K562 (cell line): ENCODE results near the gene ASIC3. TPM values are rescaled to one million over a fixed set of nuclear protein-coding genes. Genes with fewer than 3 reads are reported as not detected.

ENCODE experiments used
- COPS2 ChIP-seq: fragments of 450-650 bp; conservative IDR thresholded peaks from 2 replicates; pipeline ENCODE4 v1.6.1; 2016; ENCODE audit warnings: mild to moderate bottlenecking, moderate library complexity
- IFI16 ChIP-seq: fragments of 250-450 bp; sonication (Bioruptor Pico); IDR thresholded peaks from 2 replicates; pipeline ENCODE4 v2.1.2; 2022; ENCODE audit warnings: mild to moderate bottlenecking, inconsistent platforms
- ILK ChIP-seq: fragments of 450-650 bp; IDR thresholded peaks from 2 replicates; pipeline ENCODE4 v1.6.1; 2016; ENCODE audit warnings: missing genetic modification characterization, low read depth, mild to moderate bottlenecking, missing compliant biosample characterization, moderate library complexity, borderline replicate concordance
- KAT8 ChIP-seq: fragments of 450-650 bp; IDR thresholded peaks from 2 replicates; pipeline ENCODE4 v1.6.1; 2016; ENCODE audit warnings: low read depth, mild to moderate bottlenecking
- KDM5B ChIP-seq: fragments of 200-600 bp; sonication (generic); IDR thresholded peaks from 2 replicates; pipeline ENCODE4 v1.6.1; 2012; ENCODE audit warnings: low read depth, mild to moderate bottlenecking, moderate library complexity, low read length, control low read depth, inconsistent platforms; ENCODE audit not compliant: insufficient replicate concordance
- LARP7 ChIP-seq: fragments of 450-650 bp; IDR thresholded peaks from 2 replicates; pipeline ENCODE4 v1.6.1; 2016
- MYNN ChIP-seq, 2 experiments: sonication (generic); formaldehyde crosslinking in 1 of 2; IDR thresholded peaks; 2 replicates each; pipeline versions ENCODE4 v1.5.0 to v1.6.1; 2016 to 2020; ENCODE audit warnings: antibody characterized with exemption in 1 of 2, missing genetic modification reagents in 1 of 2
- RBFOX2 ChIP-seq: fragments of 200-400 bp; formaldehyde crosslinking; IDR thresholded peaks from 2 replicates; pipeline ENCODE4 v1.6.1; 2017; ENCODE audit warnings: low read depth, mild to moderate bottlenecking, low read length, moderate library complexity
- SFPQ ChIP-seq: fragments of 200-400 bp; formaldehyde crosslinking; IDR thresholded peaks from 2 replicates; pipeline ENCODE4 v1.6.1; 2017; ENCODE audit warnings: mild to moderate bottlenecking, low read depth, low read length, moderate library complexity
- SIX5 ChIP-seq, 2 experiments: IDR thresholded peaks; 2 replicates each; pipeline ENCODE4 v1.6.1; 2011; ENCODE audit warnings: low read length in 2 of 2, borderline replicate concordance in 1 of 2, low read depth in 1 of 2, mild to moderate bottlenecking in 1 of 2, moderate library complexity in 1 of 2; ENCODE audit not compliant: insufficient read depth in 1 of 2
- SUPT5H ChIP-seq: fragments of 450-650 bp; IDR thresholded peaks from 2 replicates; pipeline ENCODE4 v1.6.1; 2016
- U2AF1 ChIP-seq: fragments of 200-400 bp; formaldehyde crosslinking; optimal IDR thresholded peaks from 2 replicates; pipeline ENCODE3; 2017; ENCODE audit warnings: mild to moderate bottlenecking, low read depth, low read length, moderate library complexity
- ZNF518B ChIP-seq: fragments of 250-450 bp; sonication (Bioruptor Pico); IDR thresholded peaks from 2 replicates; pipeline ENCODE4 v1.5.0; 2021; ENCODE audit warnings: mild to moderate bottlenecking, moderate library complexity
- polyA plus RNA-seq, 8 experiments: library from polyadenylated mRNA; depleted of rRNA in 4 of 8; stranded (reverse) in 5 of 8; unstranded in 3 of 8; fragments of >200 nt; fragmentation: Nextera tagmentation in 2 of 8; fragmentation: Illumina TruSeq in 1 of 8; extraction: Ambion mirVana in 2 of 8; extraction: Trizol in 1 of 8; gene quantifications; 2 replicates each; pipeline versions ENCODE4 v1.2.1 to v1.2.3, GENCODE V29; 2011 to 2014; ENCODE audit warnings: inconsistent platforms in 1 of 8, missing spikeins in 1 of 8
- total RNA-seq, 7 experiments: library from RNA; depleted of rRNA in 6 of 7; stranded (reverse); fragments of >200 nt in 6 of 7; fragmentation: Illumina TruSeq in 2 of 7; extraction: Trizol in 2 of 7; gene quantifications; 2 replicates each; pipeline versions ENCODE4 v1.2.1 to v1.2.3, GENCODE V29; 2011 to 2021; ENCODE audit warnings: low replicate concordance in 1 of 7
- TF ChIP-seq, protein P1 (sequence below): fragments of 250-450 bp; sonication (Bioruptor Pico); IDR thresholded peaks from 2 replicates; pipeline ENCODE4 v1.5.0; 2021; ENCODE audit warnings: mild to moderate bottlenecking, borderline replicate concordance
- TF ChIP-seq, protein P2 (sequence below): sonication (generic); formaldehyde crosslinking; IDR thresholded peaks from 2 replicates; pipeline ENCODE4 v1.8.1; 2023; ENCODE audit warnings: mild to moderate bottlenecking, missing genetic modification reagents
- TF ChIP-seq, protein P3 (sequence below): sonication (generic); formaldehyde crosslinking; IDR thresholded peaks from 2 replicates; pipeline ENCODE4 v1.8.0; 2022; ENCODE audit warnings: missing genetic modification reagents, mild to moderate bottlenecking, moderate library complexity, borderline replicate concordance

Gene ASIC3
- total and polyA plus RNA-seq, 9 of the 15 experiments (the other 6 are each of a cell fraction or from before 2014, with no cell fraction given): 0.11 to 5.0 (median 0.87) TPM

DNA sequence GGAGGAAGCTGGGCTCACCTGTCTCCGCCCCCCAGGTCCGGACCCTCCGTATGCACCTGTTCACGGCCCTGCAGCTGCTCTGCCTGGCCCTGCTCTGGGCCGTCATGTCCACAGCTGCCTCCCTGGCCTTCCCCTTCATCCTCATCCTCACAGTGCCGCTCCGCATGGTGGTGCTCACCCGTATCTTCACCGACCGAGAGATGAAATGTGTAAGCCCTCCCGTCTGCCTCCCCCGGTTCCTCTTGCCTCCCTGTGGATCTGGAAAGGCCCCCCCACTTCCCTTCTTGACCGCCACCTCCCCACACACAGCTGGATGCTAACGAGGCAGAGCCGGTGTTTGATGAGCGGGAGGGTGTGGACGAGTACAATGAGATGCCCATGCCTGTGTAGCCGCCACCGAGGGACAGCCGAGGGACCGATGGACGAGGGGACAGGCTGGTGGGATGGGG, 27.7 kb downstream of the ASIC3 start (continued):
- TF ChIP-seq, protein P1, sequence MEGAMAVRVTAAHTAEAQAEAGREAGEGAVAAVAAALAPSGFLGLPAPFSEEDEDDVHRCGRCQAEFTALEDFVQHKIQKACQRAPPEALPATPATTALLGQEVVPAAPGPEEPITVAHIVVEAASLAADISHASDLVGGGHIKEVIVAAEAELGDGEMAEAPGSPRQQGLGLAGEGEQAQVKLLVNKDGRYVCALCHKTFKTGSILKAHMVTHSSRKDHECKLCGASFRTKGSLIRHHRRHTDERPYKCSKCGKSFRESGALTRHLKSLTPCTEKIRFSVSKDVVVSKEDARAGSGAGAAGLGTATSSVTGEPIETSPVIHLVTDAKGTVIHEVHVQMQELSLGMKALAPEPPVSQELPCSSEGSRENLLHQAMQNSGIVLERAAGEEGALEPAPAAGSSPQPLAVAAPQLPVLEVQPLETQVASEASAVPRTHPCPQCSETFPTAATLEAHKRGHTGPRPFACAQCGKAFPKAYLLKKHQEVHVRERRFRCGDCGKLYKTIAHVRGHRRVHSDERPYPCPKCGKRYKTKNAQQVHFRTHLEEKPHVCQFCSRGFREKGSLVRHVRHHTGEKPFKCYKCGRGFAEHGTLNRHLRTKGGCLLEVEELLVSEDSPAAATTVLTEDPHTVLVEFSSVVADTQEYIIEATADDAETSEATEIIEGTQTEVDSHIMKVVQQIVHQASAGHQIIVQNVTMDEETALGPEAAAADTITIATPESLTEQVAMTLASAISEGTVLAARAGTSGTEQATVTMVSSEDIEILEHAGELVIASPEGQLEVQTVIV (CRISPR knock-in tag): no peak
- TF ChIP-seq KDM5B (peak; percentile 27), U2AF1 (no peak), ILK (tag) (no peak), MYNN (IDR thresholded peaks at IDR 0.05) (peak; percentile 21; the same call in 1 of the 2 replicates), MYNN (CRISPR knock-in tag; IDR thresholded peaks at IDR 0.05) (no peak), LARP7 (no peak), SFPQ (no peak), ZNF518B (CRISPR knock-in tag) (no peak), COPS2 (no peak), KAT8 (no peak), SUPT5H (peak; percentile 69), SIX5 (IDR thresholded peaks at IDR 0.05; ENCODE audit: borderline replicate concordance in 1 of 2, insufficient read depth in 1 of 2, low read depth in 1 of 2, low read length in 2 of 2) (no peak), RBFOX2 (peak; percentile 24; the same call in 1 of the 2 replicates), IFI16 (CRISPR knock-in tag) (no peak)
- TF ChIP-seq, protein P2, sequence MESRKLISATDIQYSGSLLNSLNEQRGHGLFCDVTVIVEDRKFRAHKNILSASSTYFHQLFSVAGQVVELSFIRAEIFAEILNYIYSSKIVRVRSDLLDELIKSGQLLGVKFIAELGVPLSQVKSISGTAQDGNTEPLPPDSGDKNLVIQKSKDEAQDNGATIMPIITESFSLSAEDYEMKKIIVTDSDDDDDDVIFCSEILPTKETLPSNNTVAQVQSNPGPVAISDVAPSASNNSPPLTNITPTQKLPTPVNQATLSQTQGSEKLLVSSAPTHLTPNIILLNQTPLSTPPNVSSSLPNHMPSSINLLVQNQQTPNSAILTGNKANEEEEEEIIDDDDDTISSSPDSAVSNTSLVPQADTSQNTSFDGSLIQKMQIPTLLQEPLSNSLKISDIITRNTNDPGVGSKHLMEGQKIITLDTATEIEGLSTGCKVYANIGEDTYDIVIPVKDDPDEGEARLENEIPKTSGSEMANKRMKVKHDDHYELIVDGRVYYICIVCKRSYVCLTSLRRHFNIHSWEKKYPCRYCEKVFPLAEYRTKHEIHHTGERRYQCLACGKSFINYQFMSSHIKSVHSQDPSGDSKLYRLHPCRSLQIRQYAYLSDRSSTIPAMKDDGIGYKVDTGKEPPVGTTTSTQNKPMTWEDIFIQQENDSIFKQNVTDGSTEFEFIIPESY (CRISPR knock-in tag): peak; percentile 68
- TF ChIP-seq, protein P3, sequence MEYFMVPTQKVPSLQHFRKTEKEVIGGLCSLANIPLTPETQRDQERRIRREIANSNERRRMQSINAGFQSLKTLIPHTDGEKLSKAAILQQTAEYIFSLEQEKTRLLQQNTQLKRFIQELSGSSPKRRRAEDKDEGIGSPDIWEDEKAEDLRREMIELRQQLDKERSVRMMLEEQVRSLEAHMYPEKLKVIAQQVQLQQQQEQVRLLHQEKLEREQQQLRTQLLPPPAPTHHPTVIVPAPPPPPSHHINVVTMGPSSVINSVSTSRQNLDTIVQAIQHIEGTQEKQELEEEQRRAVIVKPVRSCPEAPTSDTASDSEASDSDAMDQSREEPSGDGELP (CRISPR knock-in tag): peak; percentile 51; the same call in 1 of the 2 replicates
